ENCODE data around the gene PCDHB7.
"Not testable (repeated sequence)": the region's sequence is repeated elsewhere in the genome, so short reads cannot be mapped to it uniquely, and the experiment has no call there.

Gene PCDHB7

GRCh38 chr5:141172381-141173204, at the start of gene PCDHB7:
TSS of gene PCDHB7 (plus strand) at chr5:141172644. CDS start at chr5:141172836, 192 bp downstream.
- no peak for DNase-seq

DNA sequence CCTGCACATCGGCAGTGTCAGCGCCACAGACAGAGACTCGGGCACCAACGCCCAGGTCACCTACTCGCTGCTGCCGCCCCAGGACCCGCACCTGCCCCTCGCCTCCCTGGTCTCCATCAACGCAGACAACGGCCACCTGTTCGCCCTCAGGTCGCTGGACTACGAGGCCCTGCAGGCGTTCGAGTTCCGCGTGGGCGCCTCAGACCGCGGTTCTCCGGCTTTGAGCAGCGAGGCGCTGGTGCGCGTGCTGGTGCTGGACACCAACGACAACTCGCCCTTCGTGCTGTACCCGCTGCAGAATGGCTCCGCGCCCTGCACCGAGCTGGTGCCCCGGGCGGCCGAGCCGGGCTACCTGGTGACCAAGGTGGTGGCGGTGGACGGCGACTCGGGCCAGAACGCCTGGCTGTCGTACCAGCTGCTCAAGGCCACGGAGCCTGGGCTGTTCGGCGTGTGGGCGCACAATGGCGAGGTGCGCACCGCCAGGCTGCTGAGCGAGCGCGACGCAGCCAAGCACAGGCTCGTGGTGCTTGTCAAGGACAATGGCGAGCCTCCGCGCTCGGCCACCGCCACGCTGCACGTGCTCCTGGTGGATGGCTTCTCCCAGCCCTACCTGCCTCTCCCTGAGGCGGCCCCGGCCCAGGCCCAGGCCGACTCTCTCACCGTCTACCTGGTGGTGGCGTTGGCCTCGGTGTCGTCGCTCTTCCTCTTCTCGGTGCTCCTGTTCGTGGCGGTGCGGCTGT, 48.9 kb upstream of the PCDHB7 start:
- DNase-seq = not testable (repeated sequence)

DNA sequence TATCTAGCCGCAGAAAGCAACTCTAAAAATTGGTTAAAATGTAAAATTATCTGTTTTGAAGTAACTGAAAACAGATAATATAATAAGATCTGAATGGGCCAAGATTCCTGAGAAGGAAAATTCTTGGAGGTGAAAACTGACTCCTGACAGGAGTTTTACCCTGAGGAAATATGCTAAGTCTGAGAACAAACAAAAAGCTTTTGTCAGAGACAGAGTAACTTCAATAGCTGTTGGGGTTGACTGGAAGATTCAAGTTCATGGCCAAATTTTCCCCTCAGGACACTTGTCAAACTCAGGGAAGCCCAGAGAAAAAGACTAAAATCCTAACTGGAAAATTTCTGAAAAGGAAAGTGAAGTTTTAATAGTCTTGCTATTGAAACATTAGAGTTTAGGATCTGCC, 45.1 kb upstream of the PCDHB7 start:
- DNase-seq = no peak

GRCh38 chr5:141135030-141135717, 37.3 kb upstream of the PCDHB7 start, which contains the start of gene PCDHB5:
TSS of gene PCDHB5 (plus strand) at chr5:141135206. CDS start at chr5:141135435, 229 bp downstream.
- DNase-seq = no peak

DNA sequence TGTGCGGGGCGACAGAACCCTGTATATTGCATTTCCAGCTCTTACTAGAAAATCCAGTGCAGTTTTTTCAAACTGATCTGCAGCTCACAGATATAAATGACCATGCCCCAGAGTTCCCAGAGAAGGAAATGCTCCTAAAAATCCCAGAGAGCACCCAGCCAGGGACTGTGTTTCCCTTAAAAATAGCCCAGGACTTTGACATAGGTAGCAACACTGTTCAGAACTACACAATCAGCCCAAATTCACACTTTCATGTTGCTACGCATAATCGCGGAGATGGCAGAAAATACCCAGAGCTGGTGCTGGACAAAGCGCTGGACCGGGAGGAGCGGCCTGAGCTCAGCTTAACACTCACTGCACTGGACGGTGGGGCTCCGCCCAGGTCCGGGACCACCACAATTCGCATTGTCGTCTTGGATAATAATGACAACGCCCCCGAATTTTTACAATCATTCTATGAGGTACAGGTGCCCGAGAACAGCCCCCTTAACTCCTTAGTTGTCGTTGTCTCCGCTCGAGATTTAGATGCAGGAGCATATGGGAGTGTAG, 36.7 kb upstream of the PCDHB7 start:
- DNase-seq = no peak

DNA sequence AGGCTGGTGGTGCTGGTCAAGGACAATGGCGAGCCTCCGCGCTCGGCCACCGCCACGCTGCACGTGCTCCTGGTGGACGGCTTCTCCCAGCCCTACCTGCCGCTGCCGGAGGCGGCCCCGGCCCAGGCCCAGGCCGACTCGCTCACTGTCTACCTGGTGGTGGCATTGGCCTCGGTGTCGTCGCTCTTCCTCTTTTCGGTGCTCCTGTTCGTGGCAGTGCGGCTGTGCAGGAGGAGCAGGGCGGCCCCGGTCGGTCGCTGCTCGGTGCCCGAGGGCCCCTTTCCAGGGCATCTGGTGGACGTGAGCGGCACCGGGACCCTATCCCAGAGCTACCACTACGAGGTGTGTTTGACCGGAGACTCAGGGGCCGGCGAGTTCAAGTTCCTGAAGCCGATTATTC, 35.1 kb upstream of the PCDHB7 start:
- DNase-seq = not testable (repeated sequence)

DNA sequence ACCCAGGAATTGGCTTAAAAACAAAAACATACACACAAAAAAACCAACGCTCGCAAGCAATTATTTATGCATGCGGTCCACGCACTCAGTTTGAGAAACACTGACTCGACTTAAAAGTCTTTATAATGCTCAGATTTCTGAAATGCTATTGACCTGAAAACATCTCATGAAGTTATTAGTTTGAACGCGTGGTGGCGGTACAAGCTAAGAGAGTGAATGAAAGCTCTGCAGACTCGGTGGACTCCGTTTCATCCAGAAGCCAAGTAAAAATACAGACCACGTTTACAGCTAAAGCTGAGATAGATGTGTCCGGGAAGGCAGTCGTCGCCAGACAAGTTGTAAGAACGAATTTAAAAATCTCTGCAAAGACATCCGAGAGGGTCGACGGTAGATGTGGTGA, 22.6 kb upstream of the PCDHB7 start, which contains the start of gene PCDHB6:
TSS of gene PCDHB6 (plus strand) at position 246 of the 400 bp plus-strand sequence. CDS start 201 bp downstream, outside the sequence.
- no peak for DNase-seq

DNA sequence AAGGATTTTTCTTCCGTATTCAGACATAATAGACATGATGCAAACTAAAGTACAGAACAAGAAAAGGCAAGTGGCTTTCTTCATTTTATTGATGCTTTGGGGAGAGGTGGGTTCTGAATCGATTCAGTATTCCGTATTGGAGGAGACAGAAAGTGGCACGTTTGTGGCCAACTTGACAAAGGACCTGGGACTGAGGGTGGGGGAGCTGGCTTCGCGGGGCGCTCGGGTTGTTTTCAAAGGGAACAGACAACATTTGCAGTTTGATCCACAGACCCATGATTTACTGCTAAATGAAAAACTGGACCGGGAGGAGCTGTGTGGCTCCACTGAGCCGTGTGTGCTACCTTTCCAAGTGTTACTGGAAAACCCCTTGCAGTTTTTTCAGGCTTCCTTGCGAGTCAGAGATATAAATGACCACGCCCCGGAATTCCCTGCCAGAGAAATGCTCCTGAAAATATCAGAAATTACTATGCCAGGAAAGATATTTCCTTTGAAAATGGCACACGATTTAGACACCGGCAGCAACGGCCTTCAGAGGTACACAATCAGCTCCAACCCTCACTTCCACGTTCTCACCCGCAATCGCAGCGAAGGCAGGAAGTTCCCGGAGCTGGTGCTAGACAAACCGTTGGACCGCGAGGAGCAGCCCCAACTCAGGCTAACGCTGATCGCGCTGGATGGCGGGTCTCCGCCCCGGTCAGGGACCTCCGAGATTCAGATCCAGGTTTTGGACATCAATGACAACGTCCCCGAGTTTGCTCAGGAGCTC, 22.0 kb upstream of the PCDHB7 start:
- DNase-seq = no peak

DNA sequence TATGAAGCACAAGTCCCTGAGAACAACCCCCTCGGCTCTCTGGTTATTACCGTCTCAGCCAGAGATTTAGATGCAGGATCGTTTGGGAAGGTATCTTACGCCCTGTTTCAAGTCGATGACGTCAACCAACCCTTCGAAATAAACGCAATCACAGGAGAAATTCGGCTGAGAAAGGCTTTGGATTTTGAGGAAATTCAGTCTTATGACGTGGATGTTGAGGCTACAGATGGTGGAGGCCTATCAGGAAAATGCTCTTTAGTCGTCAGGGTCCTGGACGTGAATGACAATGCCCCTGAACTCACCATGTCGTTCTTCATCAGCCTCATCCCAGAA, 21.5 kb upstream of the PCDHB7 start:
- DNase-seq = no peak

- DNase-seq = not testable (repeated sequence)
Observed at GRCh38 chr5:141151632-141152031, 20.8 kb upstream of the PCDHB7 start.

DNA sequence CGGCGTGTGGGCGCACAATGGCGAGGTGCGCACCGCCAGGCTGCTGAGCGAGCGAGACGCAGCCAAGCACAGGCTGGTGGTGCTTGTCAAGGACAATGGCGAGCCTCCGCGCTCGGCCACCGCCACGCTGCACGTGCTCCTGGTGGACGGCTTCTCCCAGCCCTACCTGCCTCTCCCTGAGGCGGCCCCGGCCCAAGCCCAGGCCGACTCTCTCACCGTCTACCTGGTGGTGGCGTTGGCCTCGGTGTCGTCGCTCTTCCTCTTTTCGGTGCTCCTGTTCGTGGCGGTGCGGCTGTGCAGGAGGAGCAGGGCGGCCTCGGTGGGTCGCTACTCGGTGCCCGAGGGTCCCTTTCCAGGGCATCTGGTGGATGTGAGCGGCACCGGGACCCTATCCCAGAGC, 20.3 kb upstream of the PCDHB7 start:
- DNase-seq = not testable (repeated sequence)

- DNase-seq = no peak
Observed at GRCh38 chr5:141155540-141156374, 16.7 kb upstream of the PCDHB7 start.

- not testable (repeated sequence) for DNase-seq
Observed at GRCh38 chr5:141157356-141157755, 15.1 kb upstream of the PCDHB7 start.

DNA sequence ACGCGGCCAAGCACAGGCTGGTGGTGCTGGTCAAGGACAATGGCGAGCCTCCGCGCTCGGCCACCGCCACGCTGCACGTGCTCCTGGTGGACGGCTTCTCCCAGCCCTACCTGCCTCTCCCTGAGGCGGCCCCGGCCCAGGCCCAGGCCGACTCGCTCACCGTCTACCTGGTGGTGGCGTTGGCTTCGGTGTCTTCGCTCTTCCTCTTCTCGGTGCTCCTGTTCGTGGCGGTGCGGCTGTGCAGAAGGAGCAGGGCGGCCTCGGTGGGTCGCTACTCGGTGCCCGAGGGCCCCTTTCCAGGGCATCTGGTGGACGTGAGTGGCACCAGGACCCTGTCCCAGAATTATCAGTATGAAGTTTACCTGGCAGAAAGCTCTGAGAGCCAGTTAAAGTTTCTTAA, 14.5 kb upstream of the PCDHB7 start:
- not testable (repeated sequence) for DNase-seq

DNA sequence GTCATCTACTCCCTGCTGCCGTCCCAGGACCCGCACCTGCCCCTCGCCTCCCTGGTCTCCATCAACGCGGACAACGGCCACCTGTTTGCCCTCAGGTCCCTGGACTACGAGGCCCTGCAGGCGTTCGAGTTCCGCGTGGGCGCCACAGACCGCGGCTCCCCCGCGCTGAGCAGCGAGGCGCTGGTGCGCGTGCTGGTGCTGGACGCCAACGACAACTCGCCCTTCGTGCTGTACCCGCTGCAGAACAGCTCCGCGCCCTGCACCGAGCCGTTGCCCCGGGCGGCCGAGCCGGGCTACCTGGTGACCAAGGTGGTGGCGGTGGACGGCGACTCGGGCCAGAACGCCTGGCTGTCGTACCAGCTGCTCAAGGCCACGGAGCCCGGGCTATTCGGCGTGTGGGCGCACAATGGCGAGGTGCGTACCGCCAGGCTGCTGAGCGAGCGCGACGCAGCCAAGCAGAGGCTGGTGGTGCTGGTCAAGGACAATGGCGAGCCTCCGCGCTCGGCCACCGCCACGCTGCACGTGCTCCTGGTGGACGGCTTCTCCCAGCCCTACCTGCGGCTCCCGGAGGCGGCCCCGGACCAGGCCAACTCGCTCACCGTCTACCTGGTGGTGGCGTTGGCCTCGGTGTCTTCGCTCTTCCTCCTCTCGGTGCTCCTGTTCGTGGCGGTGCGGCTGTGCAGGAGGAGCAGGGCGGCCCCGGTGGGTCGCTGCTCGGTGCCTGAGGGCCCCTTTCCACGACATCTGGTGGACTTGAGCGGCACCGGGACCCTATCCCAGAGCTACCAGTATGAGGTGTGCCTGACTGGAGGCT, 2.1 kb downstream of the PCDHB7 start:
- DNase-seq = not testable (repeated sequence)

DNA sequence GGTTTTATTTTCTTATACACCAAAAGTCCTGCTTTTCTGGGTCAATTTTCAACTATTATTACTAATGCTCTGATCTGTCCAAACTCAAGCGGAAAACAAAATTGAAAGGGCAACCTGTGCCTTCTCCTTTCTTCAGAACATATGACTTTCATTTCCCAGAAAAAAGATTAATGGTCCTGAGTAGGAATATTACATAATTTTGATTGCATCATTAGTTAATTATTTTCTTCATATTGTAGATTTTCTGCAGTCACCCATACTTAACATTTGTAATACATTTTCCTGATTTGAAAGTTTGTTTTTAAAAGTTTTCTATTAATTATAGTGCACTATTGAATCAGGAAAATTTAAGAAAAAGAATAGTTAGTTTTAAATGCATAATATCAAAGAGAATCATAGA, 3.5 kb downstream of the PCDHB7 start:
- no peak for DNase-seq

GRCh38 chr5:141177577-141178191, 5.2 kb downstream of the PCDHB7 start, which contains the start of gene PCDHB8:
TSS of gene PCDHB8 (plus strand) at chr5:141177790. CDS start at chr5:141178035, 245 bp downstream.
- not testable (repeated sequence) for DNase-seq

DNA sequence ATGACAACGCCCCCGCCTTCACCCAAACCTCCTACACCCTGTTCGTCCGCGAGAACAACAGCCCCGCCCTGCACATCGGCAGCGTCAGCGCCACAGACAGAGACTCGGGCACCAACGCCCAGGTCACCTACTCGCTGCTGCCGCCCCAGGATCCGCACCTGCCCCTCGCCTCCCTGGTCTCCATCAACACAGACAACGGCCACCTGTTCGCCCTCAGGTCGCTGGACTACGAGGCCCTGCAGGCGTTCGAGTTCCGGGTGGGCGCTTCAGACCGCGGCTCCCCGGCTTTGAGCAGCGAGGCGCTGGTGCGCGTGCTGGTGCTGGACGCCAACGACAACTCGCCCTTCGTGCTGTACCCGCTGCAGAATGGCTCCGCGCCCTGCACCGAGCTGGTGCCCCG, 6.9 kb downstream of the PCDHB7 start:
- not testable (repeated sequence) for DNase-seq

DNA sequence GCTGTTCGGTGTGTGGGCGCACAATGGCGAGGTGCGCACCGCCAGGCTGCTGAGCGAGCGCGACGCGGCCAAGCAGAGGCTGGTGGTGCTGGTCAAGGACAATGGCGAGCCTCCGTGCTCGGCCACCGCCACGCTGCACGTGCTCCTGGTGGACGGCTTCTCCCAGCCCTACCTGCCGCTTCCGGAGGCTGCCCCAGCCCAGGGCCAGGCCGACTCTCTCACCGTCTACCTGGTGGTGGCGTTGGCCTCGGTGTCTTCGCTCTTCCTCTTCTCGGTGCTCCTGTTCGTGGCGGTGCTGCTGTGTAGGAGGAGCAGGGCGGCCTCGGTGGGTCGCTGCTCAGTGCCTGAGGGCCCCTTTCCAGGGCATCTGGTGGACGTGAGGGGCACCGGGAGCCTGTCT, 7.4 kb downstream of the PCDHB7 start:
- DNase-seq = not testable (repeated sequence)

DNA sequence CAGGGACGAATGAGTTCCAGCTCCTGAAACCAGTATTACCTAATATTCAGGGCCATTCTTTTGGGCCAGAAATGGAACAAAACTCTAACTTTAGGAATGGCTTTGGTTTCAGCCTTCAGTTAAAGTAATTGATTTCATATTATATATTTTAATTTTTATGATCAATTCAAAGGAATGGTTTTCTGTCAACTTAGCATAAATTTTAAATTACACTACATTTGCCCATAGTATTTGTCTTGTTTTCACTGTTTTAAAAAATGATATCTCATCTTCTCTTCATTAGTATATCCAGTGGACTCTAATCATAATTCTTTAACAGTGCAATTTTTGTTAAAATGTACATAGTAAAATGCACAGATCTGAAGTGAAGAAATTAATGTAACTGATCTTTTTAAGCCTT, 7.9 kb downstream of the PCDHB7 start:
- no peak for DNase-seq
